Adrenal gland (tissue), 5 donors: ENCODE measurements around the gene UNC5C.

Experiments used
- POLR2A ChIP-seq, 2 donors: fragments of 450-650 bp; IDR thresholded peaks; one replicate each; pipeline ENCODE4 v1.6.1; 2017; ENCODE audit warnings: antibody characterized with exemption in 2 of 2, mild to moderate bottlenecking in 2 of 2, moderate library complexity in 1 of 2
- TF ChIP-seq, protein P1 (sequence below), 6 experiments: fragments of 450-650 bp in 4 of 6; fragments of 200-600 bp in 2 of 6; sonication (generic) in 1 of 6; IDR thresholded peaks; 1 replicate in 5 of 6; 2 replicates in 1 of 6; pipeline versions ENCODE4 v1.5.1 to v1.8.0; 2016 to 2021; ENCODE audit warnings: antibody characterized with exemption in 6 of 6, mild to moderate bottlenecking in 2 of 6, moderate library complexity in 1 of 6
- donor health status: DM: no; HTN: no; CAD: no.

DNA sequence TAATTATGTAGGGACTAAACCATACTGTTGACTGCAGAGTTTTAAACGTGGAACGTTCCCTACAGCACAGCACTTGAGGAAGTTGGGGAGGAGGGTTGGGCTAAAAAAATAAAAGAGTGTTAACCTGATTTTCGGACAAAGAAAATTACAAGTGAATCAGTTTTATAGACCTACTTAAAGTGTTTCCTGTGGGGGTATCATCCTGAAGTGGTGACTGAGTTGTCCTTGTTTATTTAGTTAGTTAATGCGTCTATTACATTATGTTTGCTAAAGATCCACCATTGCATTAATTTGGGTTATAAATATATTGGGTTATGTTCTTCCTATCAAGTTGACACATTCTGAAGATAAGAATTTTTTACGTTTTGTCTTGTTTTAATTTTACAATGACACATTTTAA is 14.7 kb downstream of the UNC5C start:
- TF ChIP-seq, protein P1, sequence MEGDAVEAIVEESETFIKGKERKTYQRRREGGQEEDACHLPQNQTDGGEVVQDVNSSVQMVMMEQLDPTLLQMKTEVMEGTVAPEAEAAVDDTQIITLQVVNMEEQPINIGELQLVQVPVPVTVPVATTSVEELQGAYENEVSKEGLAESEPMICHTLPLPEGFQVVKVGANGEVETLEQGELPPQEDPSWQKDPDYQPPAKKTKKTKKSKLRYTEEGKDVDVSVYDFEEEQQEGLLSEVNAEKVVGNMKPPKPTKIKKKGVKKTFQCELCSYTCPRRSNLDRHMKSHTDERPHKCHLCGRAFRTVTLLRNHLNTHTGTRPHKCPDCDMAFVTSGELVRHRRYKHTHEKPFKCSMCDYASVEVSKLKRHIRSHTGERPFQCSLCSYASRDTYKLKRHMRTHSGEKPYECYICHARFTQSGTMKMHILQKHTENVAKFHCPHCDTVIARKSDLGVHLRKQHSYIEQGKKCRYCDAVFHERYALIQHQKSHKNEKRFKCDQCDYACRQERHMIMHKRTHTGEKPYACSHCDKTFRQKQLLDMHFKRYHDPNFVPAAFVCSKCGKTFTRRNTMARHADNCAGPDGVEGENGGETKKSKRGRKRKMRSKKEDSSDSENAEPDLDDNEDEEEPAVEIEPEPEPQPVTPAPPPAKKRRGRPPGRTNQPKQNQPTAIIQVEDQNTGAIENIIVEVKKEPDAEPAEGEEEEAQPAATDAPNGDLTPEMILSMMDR (IDR thresholded peaks at IDR 0.05) = no peak
- no peak for TF ChIP-seq POLR2A (IDR thresholded peaks at IDR 0.05)
